ENCODE measurements around the gene AKT3. TPM values are rescaled to one million over a fixed set of nuclear protein-coding genes. Genes with fewer than 3 reads are reported as not detected.
"Not testable (repeated sequence)": the region's sequence is repeated elsewhere in the genome, so short reads cannot be mapped to it uniquely, and the experiment has no call there.

AKT3 gene
- total and polyA plus RNA-seq, 8 donors: 4.2 to 24.1 (median 11.6) TPM

GRCh38 chr1:243663651-243664050 lies 186.4 kb downstream of the AKT3 start:
- no peaks in the 10 kb centered on the region for H3K9me3 ChIP-seq
- no peaks in the 10 kb centered on the region for H3K4me1 ChIP-seq
- H3K36me3 ChIP-seq: peaks cover 0 to 4% (median 0%) of the 10 kb centered on the region in 3 donors
- FAIRE-seq (no peak), DNase-seq (no peak), ATAC-seq (no peak)
- no peak overlapping the region for H3K4me3 ChIP-seq
- 91 to 98% methylated on average over 1 of the region's 1 CpG for WGBS, 2 donors
- no peak overlapping the region for H3K27ac ChIP-seq
- no peaks in the 10 kb centered on the region for H3K27me3 ChIP-seq
- TF ChIP-seq CTCF (IDR thresholded peaks at IDR 0.05): no peak
- intact Hi-C loops (cut with DNase I): no loop called here

GRCh38 chr1:243662169-243662568 lies 187.9 kb downstream of the AKT3 start:
- H3K4me1 ChIP-seq; H3K27ac ChIP-seq; H3K27me3 ChIP-seq; FAIRE-seq; H3K9me3 ChIP-seq; H3K36me3 ChIP-seq; DNase-seq; ATAC-seq; H3K4me3 ChIP-seq; intact Hi-C loops (cut with DNase I): not testable (repeated sequence)
- WGBS, 2 donors: no CpG with 5 or more reads among the region's 1 CpG

GRCh38 chr1:243658594-243659105 lies 191.4 kb downstream of the AKT3 start:
- DNase-seq (no peak), ATAC-seq (no peak), FAIRE-seq (no peak)
- intact Hi-C loops (cut with DNase I): no loop called here
- no peak overlapping the region for H3K4me3 ChIP-seq
- TF ChIP-seq CTCF (IDR thresholded peaks at IDR 0.05): no peak
- 83 to 90% methylated on average over 4 of the region's 4 CpGs for WGBS, 2 donors
- no peaks in the 10 kb centered on the region for H3K4me1 ChIP-seq
- no peak overlapping the region for H3K27ac ChIP-seq
- H3K36me3 ChIP-seq: peaks cover 0 to 4% (median 0%) of the 10 kb centered on the region in 3 donors
- no peaks in the 10 kb centered on the region for H3K27me3 ChIP-seq
- no peaks in the 10 kb centered on the region for H3K9me3 ChIP-seq

- no peak for FAIRE-seq
- Histone ChIP-seq H3K27ac (no peak overlapping the region), H3K9me3 (no peaks in the 10 kb centered on the region), H3K4me1 (no peaks in the 10 kb centered on the region), H3K36me3 (peaks cover 0 to 4% (median 0%) of the 10 kb centered on the region in 3 donors), H3K27me3 (no peaks in the 10 kb centered on the region), H3K4me3 (no peak overlapping the region)
- WGBS, 2 donors: 62 to 82% methylated on average over 1 of the region's 1 CpG
- no peak for ATAC-seq
- TF ChIP-seq CTCF (IDR thresholded peaks at IDR 0.05): no peak
- no peak for DNase-seq
- intact Hi-C loops (cut with DNase I): no loop called here
These were observed 192.2 kb downstream of the AKT3 start for GRCh38 chr1:243657793-243658192.

- not testable (repeated sequence) for ATAC-seq
These were observed 200.5 kb downstream of the AKT3 start for GRCh38 chr1:243649530-243649929.

GRCh38 chr1:243646841-243647240 lies 203.2 kb downstream of the AKT3 start:
- no peak for TF ChIP-seq CTCF (IDR thresholded peaks at IDR 0.05)
- Histone ChIP-seq H3K9me3 (no peaks in the 10 kb centered on the region), H3K4me1 (no peaks in the 10 kb centered on the region), H3K27me3 (no peaks in the 10 kb centered on the region), H3K36me3 (no peaks in the 10 kb centered on the region), H3K27ac (no peak overlapping the region), H3K4me3 (no peak overlapping the region)
- 74 to 88% methylated on average over 2 of the region's 2 CpGs for WGBS, 2 donors
- DNase-seq (no peak), FAIRE-seq (no peak), ATAC-seq (no peak)
- intact Hi-C loops (cut with DNase I): no loop called here

More at GRCh38 chr1:243649530-243649929, 200.5 kb downstream of the AKT3 start:
- H3K9me3 ChIP-seq; H3K27ac ChIP-seq; DNase-seq; H3K4me3 ChIP-seq; H3K27me3 ChIP-seq; H3K36me3 ChIP-seq; intact Hi-C loops (cut with DNase I); FAIRE-seq; H3K4me1 ChIP-seq: not testable (repeated sequence)
- 73 to 95% methylated on average over 3 of the region's 3 CpGs for WGBS, 2 donors

Data from pancreas (tissue), 10 donors.